GM12878 (cell line): ENCODE data around the gene KIF21B. TPM values are rescaled to one million over a fixed set of nuclear protein-coding genes. Genes with fewer than 3 reads are reported as not detected.

Experiments used
- ATF2 ChIP-seq: IDR thresholded peaks from 2 replicates; pipeline ENCODE4 v1.6.1; 2012; ENCODE audit warnings: low read length, inconsistent platforms
- CHD1 ChIP-seq: IDR thresholded peaks from 2 replicates; pipeline ENCODE4 v1.6.1; 2012; ENCODE audit warnings: low read depth, low read length, improper control_type of control experiment
- E2F4 ChIP-seq: IDR thresholded peaks from 2 replicates; pipeline ENCODE4 v1.6.1; 2012; ENCODE audit warnings: low read depth, low read length, improper control_type of control experiment
- EP300 ChIP-seq, 2 experiments: fragments of 150-350 bp in 1 of 2; IDR thresholded peaks; 2 replicates each; pipeline ENCODE4 v1.6.1; 2011 to 2012; ENCODE audit warnings: low read depth in 2 of 2, low read length in 2 of 2, borderline replicate concordance in 1 of 2, improper control_type of control experiment in 1 of 2, inconsistent platforms in 1 of 2; ENCODE audit not compliant: control insufficient read depth in 1 of 2
- ESRRA ChIP-seq: IDR thresholded peaks from 2 replicates; pipeline ENCODE4 v1.6.1; 2012; ENCODE audit warnings: mild to moderate bottlenecking, low read length, improper control_type of control experiment
- HSF1 ChIP-seq: fragments of 150-350 bp; IDR thresholded peaks from 2 replicates; pipeline ENCODE4 v1.6.1; 2014; ENCODE audit warnings: mild to moderate bottlenecking, low read depth, low read length
- IKZF2 ChIP-seq, 2 experiments: fragments of 450-650 bp; IDR thresholded peaks; 2 replicates each; pipeline ENCODE4 v1.6.1; 2017; ENCODE audit warnings: mild to moderate bottlenecking in 2 of 2, moderate library complexity in 2 of 2
- IRF4 ChIP-seq: IDR thresholded peaks from 2 replicates; pipeline ENCODE4 v1.6.1; 2011; ENCODE audit warnings: low read depth, low read length
- JUNB ChIP-seq: IDR thresholded peaks from 2 replicates; pipeline ENCODE4 v1.6.1; 2016; ENCODE audit warnings: antibody characterized with exemption, mild to moderate bottlenecking
- LARP7 ChIP-seq: fragments of 450-650 bp; IDR thresholded peaks from 2 replicates; pipeline ENCODE4 v1.6.1; 2017; ENCODE audit warnings: mild to moderate bottlenecking
- MYB ChIP-seq: fragments of 150-350 bp; IDR thresholded peaks from 2 replicates; pipeline ENCODE4 v1.6.1; 2014; ENCODE audit warnings: mild to moderate bottlenecking, low read depth, low read length, borderline replicate concordance
- PAX8 ChIP-seq: fragments of 450-650 bp; IDR thresholded peaks from 2 replicates; pipeline ENCODE4 v1.6.1; 2017; ENCODE audit warnings: mild to moderate bottlenecking, moderate library complexity
- PRDM15 ChIP-seq: fragments of 450-650 bp; formaldehyde crosslinking; IDR thresholded peaks from 2 replicates; pipeline ENCODE4 v1.4.0; 2020; ENCODE audit warnings: mild to moderate bottlenecking, moderate library complexity
- RAD51 ChIP-seq: fragments of 450-650 bp; IDR thresholded peaks from 2 replicates; pipeline ENCODE4 v1.6.1; 2016; ENCODE audit warnings: moderate library complexity, mild to moderate bottlenecking, inconsistent platforms
- RBBP5 ChIP-seq: fragments of 200-600 bp; sonication (generic); conservative IDR thresholded peaks from 2 replicates; pipeline ENCODE4 v1.6.1; 2016
- RUNX3 ChIP-seq: IDR thresholded peaks from 2 replicates; pipeline ENCODE4 v1.6.1; 2012; ENCODE audit warnings: low read length, inconsistent platforms
- SMC3 ChIP-seq: IDR thresholded peaks from 2 replicates; pipeline ENCODE4 v1.6.1; 2011; ENCODE audit warnings: low read length, improper control_type of control experiment, borderline replicate concordance
- TAF1 ChIP-seq: IDR thresholded peaks from 2 replicates; pipeline ENCODE4 v1.6.1; 2011; ENCODE audit warnings: mild to moderate bottlenecking, low read depth, low read length, borderline replicate concordance
- WRNIP1 ChIP-seq: IDR thresholded peaks from 2 replicates; pipeline ENCODE4 v1.6.1; 2011; ENCODE audit warnings: low read depth, low read length, improper control_type of control experiment, borderline replicate concordance
- ZBED1 ChIP-seq: IDR thresholded peaks from 2 replicates; pipeline ENCODE4 v1.6.1; 2016; ENCODE audit warnings: borderline replicate concordance
- ZNF384 ChIP-seq: IDR thresholded peaks from 2 replicates; pipeline ENCODE4 v1.6.1; 2012; ENCODE audit warnings: low read depth, mild to moderate bottlenecking, low read length, improper control_type of control experiment, borderline replicate concordance
- polyA plus RNA-seq, 11 experiments: library from polyadenylated mRNA; depleted of rRNA in 4 of 11; unstranded in 6 of 11; stranded (reverse) in 5 of 11; fragments of >200 nt; fragmentation: Nextera tagmentation in 4 of 11; fragmentation: Illumina TruSeq in 1 of 11; extraction: Ambion mirVana in 4 of 11; extraction: Trizol in 1 of 11; gene quantifications; 1 replicate in 1 of 11; 2 replicates in 10 of 11; pipeline versions ENCODE4 v1.2.1 to v1.2.3, GENCODE V29; 2011 to 2016; ENCODE audit warnings: inconsistent platforms in 2 of 11, missing spikeins in 2 of 11, low read depth in 1 of 11
- total RNA-seq, 4 experiments: library from RNA; depleted of rRNA in 3 of 4; stranded (reverse); fragments of >200 nt in 3 of 4; fragmentation: Illumina TruSeq in 1 of 4; extraction: Trizol in 1 of 4; gene quantifications; 2 replicates each; pipeline versions ENCODE4 v1.2.1 to v1.2.3, GENCODE V29; 2013 to 2021

Gene KIF21B
- total and polyA plus RNA-seq, 10 of the 15 experiments (the other 5 are each of a cell fraction or from before 2014, with no cell fraction given), result 2.3 to 47.7 (median 12.6) TPM

DNA sequence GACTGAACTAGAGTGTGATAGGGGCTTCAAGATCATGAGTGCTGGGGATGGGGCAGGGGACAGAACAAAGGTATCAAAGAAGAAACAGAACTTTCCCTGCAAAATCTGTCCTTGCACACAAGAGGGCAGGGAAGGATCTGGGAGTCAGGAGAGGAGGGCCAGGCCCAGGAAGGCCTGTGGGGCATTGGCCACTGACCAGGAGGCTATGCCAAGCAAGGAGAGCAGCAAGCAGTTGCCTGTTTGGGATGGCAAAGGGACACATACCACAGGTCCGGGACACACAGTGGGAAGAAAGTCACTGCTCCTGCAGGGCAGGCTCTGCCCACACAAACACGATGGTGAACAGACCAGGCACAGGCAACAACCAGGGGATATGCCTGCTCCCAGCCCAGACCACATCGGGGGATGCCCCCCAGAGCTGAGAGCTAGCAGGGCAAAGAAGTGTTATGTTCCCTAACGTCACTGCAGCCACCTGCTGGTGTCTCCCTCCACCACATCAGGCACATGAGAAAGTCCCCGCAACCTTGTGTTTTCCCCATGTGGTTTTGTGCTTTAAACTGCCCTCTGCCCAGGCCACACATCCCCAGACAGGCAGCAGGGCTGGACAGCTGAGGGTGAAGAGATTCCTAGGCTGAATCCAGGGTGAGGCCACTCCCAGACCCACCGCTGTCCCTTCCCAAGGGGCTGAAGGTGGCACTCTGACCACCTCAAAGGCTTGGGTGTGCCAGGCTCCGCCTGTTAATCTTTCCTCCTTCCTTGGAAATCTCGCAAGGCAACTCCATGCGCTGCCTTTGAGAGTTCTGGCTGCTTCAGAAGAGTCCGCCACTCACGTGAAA lies 53.6 kb downstream of the KIF21B start (continued):
- TF ChIP-seq E2F4, result no peak
- peak; percentile 67; the same call in 1 of the 2 replicates for TF ChIP-seq LARP7
- TF ChIP-seq RAD51, result peak; percentile 74; the same call in 1 of the 2 replicates
- peak; percentile 88 for TF ChIP-seq IRF4
- TF ChIP-seq EP300 (IDR thresholded peaks at IDR 0.05; ENCODE audit: borderline replicate concordance in 1 of 2, control insufficient read depth in 1 of 2, low read depth in 2 of 2, low read length in 2 of 2), result peak; percentile 98 to 99
- peak; percentile 86 for TF ChIP-seq MYB
- TF ChIP-seq PRDM15, result no peak
- peak; percentile 98 for TF ChIP-seq RUNX3
- TF ChIP-seq PAX8, result no peak
- TF ChIP-seq RBBP5, result no peak
- no peak for TF ChIP-seq HSF1
- TF ChIP-seq CHD1, result no peak
- TF ChIP-seq JUNB, result peak; percentile 40; the same call in 1 of the 2 replicates
- peak; percentile 94 to 98 for TF ChIP-seq IKZF2 (IDR thresholded peaks at IDR 0.05)
- no peak for TF ChIP-seq ZNF384
- no peak for TF ChIP-seq TAF1
- peak; percentile 71 for TF ChIP-seq ATF2
- TF ChIP-seq WRNIP1, result 0 out of 2 replicates have a peak, but pooled peaks have one; percentile 91
- TF ChIP-seq ESRRA, result no peak
- peak; percentile 66; the same call in 1 of the 2 replicates for TF ChIP-seq ZBED1
- TF ChIP-seq SMC3, result peak; percentile 72; the same call in 1 of the 2 replicates
